OCI-LY3 (cell line): ENCODE results near the gene PHF23.

Experiments used
- CTCF ChIP-seq: fragments of 200-600, 300-600 bp; sonication (generic); IDR thresholded peaks from 2 replicates; pipeline ENCODE4 v1.5.1; 2014; ENCODE audit warnings: antibody characterized with exemption, low read length, low read depth
- EZH2phosphoT487 ChIP-seq: fragments of 200-600 bp; shearing (Covaris generic); IDR thresholded peaks from 2 replicates; pipeline ENCODE4 v1.6.1; 2018; ENCODE audit warnings: antibody characterized with exemption, mixed run types, low read depth

GRCh38 chr17:7192271-7192937 lies 46.9 kb downstream of the PHF23 start:
- no peak for TF ChIP-seq CTCF
- no peak for TF ChIP-seq EZH2phosphoT487
